Raji (cell line): ENCODE results near the gene RTN4.

Experiments used
- POLR2A ChIP-seq: IDR thresholded peaks from 2 replicates; pipeline ENCODE4 v1.6.1; 2011; ENCODE audit warnings: low read depth, low read length, control low read depth; ENCODE audit not compliant: insufficient read depth

RTN4 gene

DNA sequence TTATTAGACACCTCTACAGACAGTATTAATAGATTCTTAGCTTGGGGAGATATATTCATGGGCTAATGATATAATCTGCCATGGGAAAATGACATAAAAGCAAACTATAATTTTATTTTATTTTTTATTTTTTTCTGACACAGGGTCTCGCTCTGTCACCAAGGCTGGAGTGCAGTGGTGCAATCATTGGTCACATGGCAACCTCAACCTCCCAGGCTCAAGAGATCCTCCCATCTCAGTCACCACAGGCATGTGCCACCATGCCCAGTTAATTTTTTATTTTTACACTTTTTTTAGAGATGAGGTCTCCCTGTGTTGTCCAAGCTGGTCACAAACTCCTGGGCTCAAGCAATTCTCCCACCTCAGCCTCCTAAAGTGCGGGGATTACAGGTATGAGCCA is 39.3 kb downstream of the RTN4 start:
- TF ChIP-seq POLR2A, result no peak

DNA sequence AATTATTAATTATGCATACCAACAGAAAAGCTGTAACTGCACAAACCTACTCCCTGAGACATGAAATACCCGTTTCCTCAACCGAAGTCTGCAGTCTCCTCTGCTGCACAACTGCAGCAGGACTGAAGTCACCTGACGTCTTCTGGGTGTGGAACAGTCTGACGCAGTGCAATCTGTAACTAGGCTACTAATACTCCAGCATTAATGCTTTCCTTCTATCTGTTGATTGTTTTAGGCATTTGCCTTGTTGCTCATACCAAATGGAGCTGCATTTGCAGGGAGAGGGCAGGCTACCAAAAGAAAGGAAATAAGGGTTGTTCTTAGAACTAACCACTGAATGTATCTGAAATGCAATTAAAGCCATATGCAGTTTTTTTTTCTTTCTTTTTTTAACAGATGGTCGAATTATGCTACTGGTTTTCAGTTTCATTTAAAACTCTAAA is 40.1 kb downstream of the RTN4 start:
- TF ChIP-seq POLR2A, result no peak

DNA sequence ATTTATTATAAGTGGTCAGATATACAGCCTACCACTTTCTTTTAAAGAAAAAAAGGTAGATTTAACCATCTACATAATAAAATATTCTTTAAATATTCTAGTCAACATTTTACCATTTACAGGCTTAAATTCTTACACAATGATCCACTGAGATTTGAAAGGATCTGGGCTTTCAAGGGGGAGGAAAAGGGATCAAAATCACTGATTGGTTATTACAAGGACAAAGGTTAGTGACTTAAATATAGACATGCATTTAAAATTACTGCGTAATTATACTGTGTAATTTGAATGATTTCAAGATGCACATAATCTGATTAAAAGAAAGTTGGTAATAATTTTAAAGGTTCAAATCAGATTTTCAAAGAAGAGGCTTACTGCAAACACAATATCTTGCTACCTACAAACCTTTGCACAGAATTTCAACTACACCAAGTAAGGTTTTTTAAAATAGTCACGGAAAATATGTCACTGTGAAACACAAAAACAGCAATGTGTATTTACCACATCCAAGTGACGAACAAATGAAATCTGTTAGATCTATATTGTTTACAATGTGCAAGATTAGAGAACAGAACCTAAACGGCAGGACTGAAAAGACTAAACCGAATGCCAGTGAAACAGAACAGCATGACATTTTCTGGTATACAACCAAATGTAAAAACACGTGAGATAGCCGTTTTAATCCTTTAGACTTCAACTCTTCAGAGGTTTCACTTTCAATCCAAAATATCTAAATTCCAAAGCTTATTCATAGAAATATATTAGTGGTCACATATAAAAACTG is 40.8 kb downstream of the RTN4 start:
- TF ChIP-seq POLR2A, result no peak

DNA sequence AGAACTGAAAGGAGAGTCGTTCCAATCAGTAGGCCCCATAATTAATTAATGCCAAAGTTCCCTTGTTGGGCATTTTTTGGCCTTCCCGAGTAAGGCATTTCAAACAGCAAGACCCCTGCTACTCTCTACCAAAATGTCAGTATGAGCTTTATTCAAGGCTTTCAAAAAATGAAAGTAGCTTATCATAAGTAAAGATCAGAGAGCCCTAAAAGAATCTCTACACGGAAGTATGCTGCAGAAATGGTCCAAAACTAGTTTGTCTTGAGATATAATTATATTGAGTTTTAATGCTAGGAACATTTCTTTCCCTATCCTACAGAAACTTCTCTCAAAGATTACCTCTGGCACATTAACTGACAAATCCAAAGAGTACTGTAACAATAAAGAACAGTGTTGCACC is 43.9 kb downstream of the RTN4 start:
- no peak for TF ChIP-seq POLR2A

DNA sequence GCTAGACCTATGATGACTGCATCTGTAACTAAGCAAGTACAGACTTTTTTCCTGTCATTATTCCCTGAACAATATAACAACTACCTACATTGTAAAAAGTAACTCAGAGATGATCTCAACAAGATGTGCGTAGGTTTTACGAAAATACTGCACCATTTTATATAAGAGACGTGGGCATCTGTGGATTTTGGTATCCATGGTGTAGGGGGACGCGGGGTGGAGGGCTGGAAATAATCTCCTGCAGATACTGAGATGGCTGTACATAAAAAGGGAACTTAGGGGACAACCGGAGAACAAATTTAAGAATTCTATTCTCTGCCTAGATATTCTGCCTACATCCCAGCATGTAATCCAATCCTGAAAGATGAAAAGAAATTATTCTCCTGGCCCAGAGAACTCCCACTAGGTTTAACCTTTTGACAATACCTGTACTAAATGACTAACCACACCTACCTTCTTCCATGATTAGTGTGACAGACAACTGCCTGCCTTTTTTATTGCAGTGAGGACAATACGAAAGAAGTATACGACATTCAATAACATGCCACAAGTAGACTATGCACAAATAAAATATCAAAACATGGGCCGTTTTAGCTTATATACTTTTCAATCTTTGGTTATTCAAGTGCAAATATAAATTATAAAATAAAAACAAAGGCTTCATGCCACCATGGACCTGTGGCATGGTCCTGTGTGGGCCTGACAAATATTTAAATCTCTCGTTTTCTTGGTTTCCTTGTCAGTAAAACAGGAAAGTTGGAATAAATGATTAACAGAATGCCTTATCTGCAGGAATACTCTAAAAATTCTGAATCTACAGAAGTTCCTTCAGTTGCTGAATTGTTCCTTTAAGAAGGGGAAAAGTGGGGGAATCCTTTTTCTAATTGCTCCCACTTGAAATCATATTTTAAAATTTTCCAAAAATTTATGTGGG is 46.3 kb downstream of the RTN4 start:
- TF ChIP-seq POLR2A, result no peak

DNA sequence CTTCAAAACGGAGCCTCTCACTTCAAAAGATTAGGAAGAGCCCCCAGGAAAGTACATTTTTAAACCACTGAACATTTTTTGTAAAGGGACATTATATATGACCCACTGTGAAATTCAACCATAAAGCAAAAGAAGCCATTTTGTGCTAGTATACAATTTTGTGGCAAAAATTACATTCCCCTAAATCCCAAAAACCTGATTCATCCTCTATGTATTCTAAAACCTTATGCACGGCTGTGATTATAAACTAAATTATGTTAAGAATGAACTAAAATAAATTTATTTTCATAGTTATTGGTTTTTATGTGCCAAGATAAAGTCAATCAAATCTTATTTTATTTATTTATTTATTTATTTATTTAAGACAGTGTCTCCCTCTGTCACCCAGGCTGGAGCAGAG is 48.5 kb downstream of the RTN4 start:
- TF ChIP-seq POLR2A, result no peak

DNA sequence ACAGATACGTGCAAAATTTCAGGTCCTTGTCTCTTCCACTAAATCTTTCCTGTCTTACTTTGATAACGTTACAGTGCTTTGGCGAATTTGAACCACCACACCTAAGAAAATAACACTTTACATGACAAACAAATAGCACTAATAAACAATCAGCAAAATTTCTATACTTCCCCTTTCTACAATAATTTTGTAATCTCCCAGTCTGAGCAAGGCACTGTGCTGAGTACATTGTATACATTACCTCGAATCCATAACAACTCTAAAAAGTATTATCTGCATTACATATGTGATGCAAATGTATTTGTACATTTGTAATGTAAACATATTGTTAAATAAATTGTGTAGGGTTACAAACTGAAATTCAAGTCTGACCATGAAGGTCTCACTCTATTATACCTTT is 49.9 kb downstream of the RTN4 start:
- TF ChIP-seq POLR2A, result no peak

DNA sequence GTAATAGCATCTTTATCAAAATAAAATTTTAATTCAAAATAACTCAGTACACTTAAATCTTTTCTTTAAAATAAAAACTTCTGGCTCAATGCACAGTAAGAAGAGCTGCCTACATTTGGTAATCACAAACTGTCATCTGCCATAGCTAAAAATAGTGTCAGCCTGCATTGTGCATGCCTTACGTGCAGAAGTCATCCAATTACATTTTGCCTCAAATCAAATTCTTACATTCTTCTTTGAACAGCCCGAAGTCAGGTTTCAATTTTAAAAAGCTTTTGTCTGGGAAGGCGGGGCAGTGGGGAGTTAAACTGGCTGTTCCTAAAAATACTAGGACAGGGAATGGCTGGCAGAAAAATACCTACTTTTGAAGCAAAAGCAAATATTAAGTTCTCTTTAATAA is 51.1 kb downstream of the RTN4 start:
- TF ChIP-seq POLR2A, result no peak

DNA sequence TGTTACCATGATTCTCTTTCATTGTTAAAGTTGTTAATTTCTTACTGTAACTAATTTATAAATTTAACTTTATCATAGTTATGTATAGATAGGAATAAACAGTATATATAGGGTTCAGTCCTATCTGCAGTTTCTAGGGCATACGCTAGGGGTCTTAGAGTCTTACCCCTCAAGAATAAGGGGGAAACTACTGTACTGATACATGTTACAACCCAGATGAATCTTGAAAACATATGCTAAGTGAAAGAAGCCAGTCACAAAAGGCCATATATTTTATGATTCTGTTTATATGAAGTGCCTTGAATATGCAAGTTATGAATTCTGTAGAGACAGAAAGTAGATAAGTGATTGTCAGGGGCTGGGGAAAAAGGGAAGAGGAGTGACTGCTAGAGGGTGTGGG is 52.4 kb downstream of the RTN4 start:
- TF ChIP-seq POLR2A, result no peak

DNA sequence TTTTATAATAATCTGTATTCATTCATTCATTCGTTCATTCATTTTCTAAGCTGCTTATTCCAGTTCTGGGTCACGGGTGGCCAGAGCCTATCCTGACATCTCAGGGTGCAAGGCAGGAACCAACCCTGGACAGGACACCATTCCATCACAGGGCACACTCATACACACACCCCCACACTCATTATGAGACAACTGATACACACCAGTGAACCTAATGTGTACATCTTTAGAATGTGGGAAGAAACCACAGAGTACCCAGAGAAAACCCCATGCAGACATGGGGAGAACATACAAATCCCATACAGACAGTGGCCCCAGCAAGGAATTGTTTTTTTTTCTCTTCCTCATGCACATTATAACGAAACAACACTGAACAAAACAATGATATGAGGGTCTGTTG is 54.7 kb downstream of the RTN4 start:
- no peak for TF ChIP-seq POLR2A

DNA sequence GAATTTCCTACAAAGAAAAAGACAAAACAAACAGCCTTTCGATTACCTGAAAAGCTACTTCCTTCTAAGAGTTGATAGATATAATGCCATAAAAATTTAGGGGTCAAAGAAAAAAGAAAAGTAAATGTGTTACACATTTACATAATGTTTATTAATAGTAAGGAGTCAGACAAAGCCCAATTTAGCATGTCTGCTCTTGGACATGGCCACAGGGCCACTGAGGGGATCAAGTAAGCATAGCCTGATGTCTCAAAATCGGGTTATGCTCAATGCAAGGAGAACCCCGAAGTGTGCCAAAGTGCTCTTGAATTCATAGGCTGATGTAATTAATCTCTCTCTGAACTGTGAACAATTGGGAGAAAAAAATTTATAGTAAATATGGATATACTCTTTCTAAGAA is 61.6 kb downstream of the RTN4 start:
- TF ChIP-seq POLR2A, result no peak

DNA sequence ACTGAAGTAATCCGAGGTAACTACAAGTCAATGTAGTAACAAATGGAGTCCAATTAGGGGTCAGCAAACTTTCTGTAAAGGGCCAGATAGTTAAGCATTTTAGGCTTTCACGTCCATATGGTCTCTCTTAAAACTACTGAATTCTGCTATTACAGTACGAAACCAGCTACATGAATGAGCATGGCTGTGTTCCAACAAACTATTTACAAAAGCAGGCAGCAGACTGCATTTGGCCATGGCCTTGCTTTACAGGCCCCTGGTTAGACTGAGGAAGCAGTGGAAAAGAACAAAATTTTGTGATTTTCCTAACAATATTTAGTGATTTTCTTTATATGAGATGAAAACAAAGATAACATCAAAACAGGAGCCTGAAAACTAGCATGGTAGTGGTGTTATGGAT is 64.0 kb downstream of the RTN4 start:
- no peak for TF ChIP-seq POLR2A

DNA sequence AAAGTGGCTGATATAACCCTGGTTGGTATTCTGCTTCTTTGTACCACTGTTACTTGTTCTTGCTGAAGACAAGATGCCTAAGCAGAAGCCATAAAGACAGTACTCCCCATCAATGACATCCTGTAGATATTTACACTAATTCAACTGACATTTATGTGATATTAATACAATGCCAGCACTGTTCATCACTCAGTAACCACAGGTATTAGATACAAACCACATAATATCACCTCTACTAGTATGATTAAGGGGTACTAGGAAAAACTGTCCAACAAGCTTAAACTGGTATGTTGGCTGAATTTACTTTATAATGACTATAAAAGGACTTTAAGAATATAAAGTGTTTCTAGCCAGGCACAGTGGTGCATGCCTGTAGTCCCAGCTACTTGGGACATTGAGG is 65.8 kb downstream of the RTN4 start:
- no peak for TF ChIP-seq POLR2A

DNA sequence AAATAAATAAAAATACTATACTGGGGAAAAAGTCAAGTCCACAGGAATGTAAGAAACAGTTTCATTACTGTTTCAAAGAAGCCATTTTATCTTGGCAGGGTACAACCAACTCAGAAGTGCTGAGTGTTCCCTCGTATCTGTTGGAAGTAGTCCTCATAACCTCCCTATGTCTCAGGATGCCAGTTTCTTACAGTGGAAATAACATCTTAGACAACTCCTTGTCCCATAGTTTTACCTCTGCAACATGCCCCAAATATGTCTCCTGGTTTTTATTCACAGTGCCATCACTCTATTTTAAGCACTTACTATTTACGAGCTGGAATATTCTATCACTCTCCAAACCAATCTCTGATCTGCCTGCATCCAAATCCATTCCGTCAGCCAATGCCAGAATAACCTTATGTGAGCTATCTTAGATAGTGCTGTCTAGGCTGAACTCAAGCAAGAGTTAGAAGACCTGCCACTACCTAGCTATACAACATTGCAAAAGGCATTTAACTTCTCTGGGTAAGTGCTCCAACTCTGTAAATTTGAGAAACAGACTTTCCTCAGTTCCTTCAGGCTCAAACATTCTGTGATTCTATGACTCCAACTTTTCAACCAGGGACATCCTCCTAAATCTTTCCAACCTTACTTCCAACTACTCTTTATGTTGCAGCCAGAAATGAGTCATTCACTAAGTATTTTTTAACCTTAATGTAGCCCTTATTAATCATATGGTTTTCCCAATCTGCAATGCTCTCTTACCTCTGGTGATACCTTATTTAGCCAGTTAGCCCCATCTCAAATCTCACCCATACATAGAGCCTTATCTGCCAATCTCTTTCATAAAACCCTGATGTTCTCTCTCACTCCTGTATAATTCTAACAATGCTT is 66.7 kb downstream of the RTN4 start:
- no peak for TF ChIP-seq POLR2A

DNA sequence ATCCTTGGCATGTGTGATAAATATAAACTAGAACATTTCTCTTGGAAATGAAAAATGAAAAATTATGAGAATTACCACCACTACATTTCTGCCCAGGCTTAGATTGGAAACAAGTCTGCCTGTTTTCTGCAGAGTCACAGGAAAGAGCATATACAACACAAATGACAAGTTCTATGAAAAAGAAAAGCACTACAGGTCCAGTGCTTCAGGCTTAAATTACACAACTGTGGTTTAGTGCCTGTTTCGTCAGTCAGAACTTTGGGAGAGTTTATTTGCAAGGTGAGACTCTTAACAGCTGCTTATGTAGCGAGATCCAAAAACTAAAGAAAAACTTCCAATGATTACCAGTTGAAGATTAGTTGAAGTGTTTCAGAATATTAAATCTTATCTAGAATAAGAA is 68.9 kb downstream of the RTN4 start:
- TF ChIP-seq POLR2A, result no peak
